Omental fat pad (tissue), 4 donors: ENCODE results near the gene MCM5. TPM values are rescaled to one million over a fixed set of nuclear protein-coding genes. Genes with fewer than 3 reads are reported as not detected.

Experiments used
- ATAC-seq: fragments of 150-250 bp; one replicate; pipeline ENCODE4 v1.9.1; 2016; ENCODE audit warnings: mild to moderate bottlenecking, moderate library complexity; ENCODE audit not compliant: low FRiP score
- DNase-seq: peaks from one replicate; pipeline ENCODE4 v3.0.0-alpha.2; 2019; ENCODE audit warnings: low spot score
- CTCF ChIP-seq, 3 donors: fragments of 450-650 bp; IDR thresholded peaks; one replicate each; pipeline ENCODE4 v1.5.1; 2016 to 2017; ENCODE audit warnings: antibody characterized with exemption in 3 of 3, mild to moderate bottlenecking in 3 of 3, moderate library complexity in 2 of 3
- total RNA-seq, 4 donors: library from RNA; depleted of rRNA; stranded (reverse); fragments of >200 nt; gene quantifications; one replicate each; pipeline ENCODE4 v1.1.0, GENCODE V29; 2016

MCM5 gene
- 10 to 100 TPM; 10.5 to 22.5 (median 13.9) TPM for total RNA-seq

- DNase-seq (peak; percentile 92), ATAC-seq (peak; percentile 91)
- TF ChIP-seq CTCF (IDR thresholded peaks at IDR 0.05), result no peak
Measured at GRCh38 chr22:35399678-35400500, at the start of gene MCM5. Gene MCM5, plus strand, starts transcription at chr22:35400140. Its CDS starts 299 bp downstream, at chr22:35400439.

GRCh38 chr22:35350539-35351503 is 49.1 kb upstream of the MCM5 start:
- DNase-seq, result peak; percentile 68
- TF ChIP-seq CTCF (IDR thresholded peaks at IDR 0.05), result peak in 1 of 3 donors; percentile 25
- ATAC-seq, result peak; percentile 92

- DNase-seq (peak; percentile 47), ATAC-seq (peak; percentile 0)
- no peak for TF ChIP-seq CTCF (IDR thresholded peaks at IDR 0.05)
Measured at GRCh38 chr22:35352214-35353111, 47.5 kb upstream of the MCM5 start.

GRCh38 chr22:35353318-35353717 is 46.6 kb upstream of the MCM5 start:
- DNase-seq (no peak), ATAC-seq (no peak)
- TF ChIP-seq CTCF (IDR thresholded peaks at IDR 0.05), result no peak

GRCh38 chr22:35354068-35354467 is 45.9 kb upstream of the MCM5 start:
- no peak for ATAC-seq
- no peak for TF ChIP-seq CTCF (IDR thresholded peaks at IDR 0.05)
- DNase-seq, result no peak

GRCh38 chr22:35357883-35358621 is 41.9 kb upstream of the MCM5 start:
- no peak for DNase-seq
- no peak for ATAC-seq
- no peak for TF ChIP-seq CTCF (IDR thresholded peaks at IDR 0.05)
